Activated naive CD8-positive, alpha-beta T cell treated with anti-CD3 and anti-CD28 coated beads for 36 hours (primary cell): ENCODE data around the gene EMD. TPM values are rescaled to one million over a fixed set of nuclear protein-coding genes. Genes with fewer than 3 reads are reported as not detected.
A peak's percentile ranks its signal among the peaks of the same experiment; 100 is the strongest.
"Not testable (repeated sequence)": the region's sequence is repeated elsewhere in the genome, so short reads cannot be mapped to it uniquely, and the experiment has no call there.

ENCODE experiments used
- DNase-seq: peaks from one replicate; pipeline ENCODE4 v3.0.0; 2021
- H3K27ac Mint-ChIP-seq: one replicate; pipeline ENCODE4 v1.8.0; 2022; ENCODE audit warnings: mild to moderate bottlenecking, moderate library complexity, mixed read lengths
- H3K27me3 Mint-ChIP-seq: one replicate; pipeline ENCODE4 v1.8.0; 2022; ENCODE audit warnings: mild to moderate bottlenecking, mixed read lengths
- H3K36me3 Mint-ChIP-seq: one replicate; pipeline ENCODE4 v1.8.0; 2021; ENCODE audit warnings: mild to moderate bottlenecking, mixed read lengths
- H3K4me1 Mint-ChIP-seq: one replicate; pipeline ENCODE4 v1.8.0; 2021; ENCODE audit warnings: mixed read lengths
- H3K4me3 Mint-ChIP-seq: one replicate; pipeline ENCODE4 v1.8.0; 2022; ENCODE audit warnings: mild to moderate bottlenecking, moderate library complexity, mixed read lengths
- H3K9me3 Mint-ChIP-seq: one replicate; pipeline ENCODE4 v1.8.0; 2022; ENCODE audit warnings: mixed read lengths
- total RNA-seq, 2 experiments: library from RNA; stranded (reverse); gene quantifications; one replicate each; pipeline ENCODE4 v1.2.3, GENCODE V29; 2021

The EMD gene
- total RNA-seq, 2 experiments from 2014 or later = 110 to 112 TPM

DNA sequence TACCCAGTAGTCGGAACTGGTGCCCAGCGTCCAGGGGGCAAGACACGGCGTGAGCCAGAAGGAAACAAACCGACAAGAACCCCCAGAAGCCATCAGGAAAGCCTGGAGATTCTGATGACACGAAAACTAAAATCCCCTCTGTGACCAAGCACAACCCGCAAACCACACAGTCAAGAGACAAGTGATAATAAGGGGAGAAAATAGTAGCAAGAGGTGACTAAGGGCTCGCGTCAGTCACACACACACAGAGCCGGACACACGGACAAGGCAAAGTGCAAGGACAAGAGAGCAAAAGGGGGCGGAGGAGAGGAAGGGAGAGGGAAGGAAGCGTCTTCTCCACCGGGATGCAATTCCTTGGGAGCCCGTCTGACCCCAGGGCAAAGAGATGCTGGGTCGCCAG, 9.6 kb downstream of the EMD start:
- not testable (repeated sequence) for H3K27ac Mint-ChIP-seq, H3K27me3 Mint-ChIP-seq, H3K9me3 Mint-ChIP-seq, H3K4me3 Mint-ChIP-seq, H3K36me3 Mint-ChIP-seq, H3K4me1 Mint-ChIP-seq, DNase-seq

DNA sequence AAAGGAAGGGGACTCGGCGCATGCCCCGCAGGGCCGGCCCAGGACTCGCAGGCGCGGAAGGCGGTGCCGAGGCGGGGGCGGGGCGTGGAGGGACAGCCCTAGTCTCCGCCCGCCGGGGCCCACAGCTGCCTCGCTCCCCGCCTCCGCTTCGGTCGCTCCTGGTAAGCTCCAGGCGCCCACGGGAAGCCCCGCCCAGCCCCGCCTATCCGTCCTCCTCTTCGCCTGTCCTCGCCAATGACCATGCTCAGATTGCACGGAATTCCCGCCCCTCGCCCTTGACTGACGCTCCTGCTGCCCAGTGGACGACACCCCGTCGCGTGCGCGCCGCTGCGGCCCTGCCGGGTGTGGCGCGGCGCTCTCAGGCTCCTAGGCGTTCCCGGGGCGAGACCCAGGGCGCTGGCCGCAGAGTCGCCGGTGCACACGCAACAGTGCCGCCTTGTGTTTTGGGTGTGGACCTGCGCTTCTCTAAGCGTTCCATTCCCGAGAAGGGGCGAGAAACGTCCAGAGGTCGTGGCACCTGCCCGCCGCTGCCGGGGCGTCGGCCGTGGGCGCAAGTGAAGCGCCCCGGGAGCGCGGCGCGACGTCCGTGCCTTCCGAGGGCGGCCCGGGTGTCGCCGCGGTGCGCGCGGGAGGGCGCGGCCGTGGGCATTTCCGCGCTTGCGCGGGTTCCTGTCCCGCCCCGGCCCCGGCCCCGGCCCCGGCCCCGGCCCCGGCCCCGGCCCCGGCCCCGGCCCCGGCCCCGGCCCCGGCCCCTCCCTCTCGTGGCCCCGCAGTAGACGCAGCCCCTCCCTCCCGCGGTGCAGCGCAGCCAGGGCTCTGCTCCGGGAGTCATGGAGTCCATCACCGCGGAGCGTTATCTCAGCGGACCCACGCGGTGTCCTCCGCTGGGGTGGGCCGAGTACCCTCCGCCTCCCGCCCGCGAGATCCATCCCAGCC, 11.0 kb downstream of the EMD start:
- H3K9me3 Mint-ChIP-seq, H3K4me1 Mint-ChIP-seq, H3K27ac Mint-ChIP-seq, H3K27me3 Mint-ChIP-seq, H3K36me3 Mint-ChIP-seq, DNase-seq, H3K4me3 Mint-ChIP-seq: not testable (repeated sequence)

DNA sequence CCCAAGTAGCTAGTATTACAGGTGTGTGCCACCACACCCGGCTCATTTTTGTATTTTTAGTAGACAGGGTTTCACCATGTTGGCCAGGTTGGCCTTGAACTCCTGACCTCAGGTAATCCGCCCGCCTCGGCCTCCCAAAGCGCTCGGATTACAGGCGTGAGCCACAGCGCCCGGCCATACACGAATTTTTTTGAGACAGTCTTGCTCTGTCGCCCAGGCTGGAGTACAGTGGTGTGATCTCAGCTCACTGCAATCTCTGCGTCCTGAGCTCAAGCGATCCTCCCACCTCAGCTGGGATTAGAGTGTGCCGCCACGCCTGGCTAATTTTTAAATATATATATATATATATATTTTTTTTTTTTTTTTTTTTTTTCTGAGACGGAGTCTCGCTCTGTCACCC, 17.3 kb downstream of the EMD start:
- not testable (repeated sequence) for H3K27ac Mint-ChIP-seq, H3K9me3 Mint-ChIP-seq, DNase-seq
- peaks cover 17% of the 10 kb centered on the region for H3K27me3 Mint-ChIP-seq
- peak overlapping the region; percentile 97 for H3K4me3 Mint-ChIP-seq
- H3K36me3 Mint-ChIP-seq = peaks cover 30% of the 10 kb centered on the region
- peaks cover 18% of the 10 kb centered on the region for H3K4me1 Mint-ChIP-seq

DNA sequence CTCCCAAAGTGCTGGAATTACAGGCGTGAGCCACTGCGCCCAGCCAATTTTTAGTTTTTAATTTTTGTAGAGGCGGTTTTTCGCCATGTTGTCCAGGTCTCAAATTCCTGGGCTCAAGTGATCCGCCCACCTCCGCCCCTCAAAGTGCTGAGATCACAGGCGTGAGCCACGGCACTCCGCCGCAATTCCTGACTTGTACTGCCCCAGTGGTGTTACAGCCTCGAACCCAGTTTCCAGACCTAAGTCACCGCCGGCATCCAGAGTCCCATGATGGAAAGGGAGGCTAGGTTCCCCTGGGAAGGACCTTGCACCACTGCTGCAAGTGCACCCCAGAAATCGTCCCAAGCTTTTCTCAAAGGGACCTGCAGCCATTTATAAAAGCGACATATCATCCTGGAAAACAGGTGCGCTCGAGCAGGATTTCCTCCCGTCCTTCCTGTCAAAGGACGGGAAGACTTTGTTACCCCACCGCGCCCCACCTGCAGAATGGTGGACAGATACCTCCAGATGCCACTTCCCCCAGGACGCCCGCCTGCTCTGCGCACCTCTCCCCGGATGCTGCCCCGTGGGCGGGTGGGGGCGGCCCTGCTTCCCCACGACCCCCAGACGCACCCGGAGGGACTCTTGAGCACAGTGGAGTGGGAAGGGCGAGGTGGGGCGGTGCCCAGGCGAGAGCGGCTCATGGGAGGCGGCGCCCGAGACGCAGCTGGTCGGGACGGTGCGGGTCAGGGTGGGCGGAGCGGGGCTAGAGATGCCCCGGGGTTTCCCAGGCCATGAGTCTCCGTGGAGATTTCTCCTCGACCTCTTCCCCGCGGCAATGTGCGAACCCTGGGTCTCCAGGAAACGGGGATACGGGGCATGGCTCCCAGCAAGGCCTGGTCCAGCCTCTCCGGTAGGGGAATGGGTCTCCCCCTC, 18.1 kb downstream of the EMD start:
- peak; percentile 74 for DNase-seq
- Mint-ChIP-seq H3K4me3 (peak overlapping the region; percentile 97), H3K9me3 (no peaks in the 10 kb centered on the region), H3K27ac (peak overlapping the region; percentile 99), H3K27me3 (peaks cover 17% of the 10 kb centered on the region), H3K4me1 (peaks cover 18% of the 10 kb centered on the region), H3K36me3 (peaks cover 30% of the 10 kb centered on the region)

DNA sequence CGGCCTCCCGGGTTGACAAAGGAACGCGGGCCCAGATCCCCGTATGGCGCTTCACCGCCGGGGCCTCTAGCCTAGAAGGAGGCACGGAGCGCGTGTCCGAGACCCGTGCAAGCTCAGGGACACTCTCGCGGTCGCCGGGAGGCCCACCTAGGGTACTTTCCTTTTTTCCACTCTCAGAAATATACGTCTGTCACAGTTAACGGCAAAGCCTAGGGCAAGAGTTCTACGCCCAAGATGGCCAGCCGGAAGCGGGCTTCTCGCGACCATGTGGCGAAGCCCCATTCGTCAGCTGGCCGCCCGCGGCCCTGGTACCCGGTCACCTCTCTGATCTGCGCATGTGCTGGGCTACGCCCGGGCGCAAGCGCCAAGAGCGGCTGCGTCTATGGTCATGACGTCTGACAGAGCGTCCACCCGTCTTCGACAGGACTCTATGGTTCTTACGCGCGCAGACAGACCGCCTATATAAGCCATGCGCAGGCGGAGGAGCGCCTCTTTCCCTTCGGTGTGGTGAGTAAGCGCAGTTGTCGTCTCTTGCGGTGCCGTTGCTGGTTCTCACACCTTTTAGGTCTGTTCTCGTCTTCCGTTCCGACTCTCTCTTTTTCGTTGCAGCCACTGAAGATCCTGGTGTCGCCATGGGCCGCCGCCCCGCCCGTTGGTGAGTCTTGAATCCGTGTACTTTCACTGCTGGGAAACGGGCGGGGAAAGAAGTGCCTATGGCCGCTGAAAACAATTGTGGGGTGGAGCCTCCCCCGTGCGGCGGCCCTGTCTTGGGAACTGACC, 19.0 kb downstream of the EMD start, which contains the start of gene RPL10:
RPL10 (plus strand) TSS at position 490 of the 780 bp plus-strand sequence; CDS start at position 633, 143 bp downstream.
- H3K27ac Mint-ChIP-seq = peak within 1 kb of the TSS; percentile 99
- peaks cover 30% of the 10 kb centered on the region for H3K36me3 Mint-ChIP-seq
- H3K9me3 Mint-ChIP-seq = no peaks in the 10 kb centered on the region
- peak; percentile 93 for DNase-seq
- H3K4me3 Mint-ChIP-seq = peak within 1 kb of the TSS; percentile 97
- H3K4me1 Mint-ChIP-seq = peaks cover 18% of the 10 kb centered on the region
- H3K27me3 Mint-ChIP-seq = peaks cover 17% of the 10 kb centered on the region

DNA sequence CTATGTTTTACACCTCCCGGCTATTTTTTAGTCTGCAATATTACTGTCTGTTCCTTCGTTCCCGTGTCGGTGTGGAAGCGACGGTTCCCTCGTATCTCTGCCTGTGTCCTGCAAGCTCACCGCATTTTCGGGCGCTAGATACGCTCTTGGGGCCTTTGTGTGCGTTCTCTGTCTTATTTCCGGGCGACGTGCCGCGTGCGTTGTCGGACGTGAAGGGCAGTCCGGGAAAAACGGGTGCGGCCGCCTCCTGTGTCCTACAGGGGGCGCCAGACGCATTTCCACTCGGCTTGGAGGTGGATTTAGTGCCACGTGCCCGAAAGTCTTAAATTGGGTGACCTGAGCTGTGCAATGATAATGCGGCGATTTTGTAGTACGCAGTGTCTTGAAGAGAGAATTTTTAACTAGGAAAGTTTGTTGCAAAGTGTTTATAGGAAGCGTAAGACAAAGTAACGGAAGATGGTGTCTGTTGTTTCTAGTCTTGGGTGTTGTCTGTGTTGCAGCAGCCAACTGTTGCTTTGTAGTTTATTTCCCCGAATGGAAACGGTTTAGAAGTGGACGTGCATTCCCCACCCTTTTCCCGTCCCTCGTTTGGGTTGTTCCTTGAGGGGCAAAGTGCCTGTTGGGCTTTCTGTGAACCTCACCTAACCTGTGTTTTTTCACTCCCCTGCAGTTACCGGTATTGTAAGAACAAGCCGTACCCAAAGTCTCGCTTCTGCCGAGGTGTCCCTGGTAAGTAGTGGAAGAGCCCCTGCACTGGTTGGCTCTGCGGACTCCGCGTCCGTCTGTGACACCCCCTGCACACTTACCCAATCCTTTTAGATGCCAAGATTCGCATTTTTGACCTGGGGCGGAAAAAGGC, 19.8 kb downstream of the EMD start:
- peaks cover 30% of the 10 kb centered on the region for H3K36me3 Mint-ChIP-seq
- H3K27me3 Mint-ChIP-seq = peaks cover 17% of the 10 kb centered on the region
- peak overlapping the region; percentile 97 for H3K4me3 Mint-ChIP-seq
- H3K27ac Mint-ChIP-seq = peak overlapping the region; percentile 99
- peaks cover 18% of the 10 kb centered on the region for H3K4me1 Mint-ChIP-seq
- DNase-seq = peak; percentile 73
- no peaks in the 10 kb centered on the region for H3K9me3 Mint-ChIP-seq

DNA sequence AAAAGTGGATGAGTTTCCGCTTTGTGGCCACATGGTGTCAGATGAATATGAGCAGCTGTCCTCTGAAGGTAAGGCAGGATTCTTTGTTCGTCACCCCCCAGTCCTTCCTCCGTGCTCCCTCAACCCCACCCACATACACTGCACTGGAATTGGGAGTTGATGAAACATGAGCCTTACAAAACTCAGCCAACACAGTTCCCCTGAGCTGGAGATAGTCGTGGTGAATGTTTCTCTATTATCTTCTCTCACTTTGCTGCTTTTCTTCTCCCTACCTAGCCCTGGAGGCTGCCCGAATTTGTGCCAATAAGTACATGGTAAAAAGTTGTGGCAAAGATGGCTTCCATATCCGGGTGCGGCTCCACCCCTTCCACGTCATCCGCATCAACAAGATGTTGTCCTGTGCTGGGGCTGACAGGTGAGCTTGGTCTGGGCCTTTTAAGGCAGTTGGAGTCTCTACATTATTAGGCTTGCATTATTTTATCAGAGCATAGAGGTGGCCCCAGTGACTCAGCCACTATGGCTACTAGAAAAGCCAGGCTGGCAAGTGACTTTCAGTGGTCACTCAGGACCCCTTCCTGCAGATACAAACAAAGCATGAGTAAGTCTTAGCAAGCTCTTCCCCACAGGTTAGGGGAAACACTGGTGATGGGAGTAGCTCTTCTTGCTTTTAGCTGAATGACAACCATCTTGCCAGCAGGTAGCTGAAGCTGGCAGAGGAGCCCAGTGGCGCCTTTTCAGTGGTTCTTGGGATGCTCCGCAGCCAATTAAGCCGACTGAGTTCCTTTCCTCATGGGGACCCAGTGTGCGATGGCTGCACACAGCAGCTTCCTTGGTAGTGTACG, 20.7 kb downstream of the EMD start:
- DNase-seq = no peak
- Mint-ChIP-seq H3K27me3 (peaks cover 17% of the 10 kb centered on the region), H3K27ac (peak overlapping the region; percentile 99), H3K36me3 (peaks cover 30% of the 10 kb centered on the region), H3K4me3 (peak overlapping the region; percentile 97), H3K4me1 (peaks cover 18% of the 10 kb centered on the region), H3K9me3 (no peaks in the 10 kb centered on the region)

DNA sequence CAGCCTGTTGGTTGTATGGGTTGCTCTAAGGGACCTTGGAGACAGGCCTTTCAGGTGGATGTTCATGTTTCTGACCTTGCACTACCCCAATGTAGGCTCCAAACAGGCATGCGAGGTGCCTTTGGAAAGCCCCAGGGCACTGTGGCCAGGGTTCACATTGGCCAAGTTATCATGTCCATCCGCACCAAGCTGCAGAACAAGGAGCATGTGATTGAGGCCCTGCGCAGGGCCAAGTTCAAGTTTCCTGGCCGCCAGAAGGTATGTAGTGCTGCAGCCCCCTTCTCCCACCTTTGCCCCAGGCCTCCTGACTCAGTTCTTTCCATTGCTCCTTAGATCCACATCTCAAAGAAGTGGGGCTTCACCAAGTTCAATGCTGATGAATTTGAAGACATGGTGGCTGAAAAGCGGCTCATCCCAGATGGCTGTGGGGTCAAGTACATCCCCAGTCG, 21.3 kb downstream of the EMD start:
- H3K4me1 Mint-ChIP-seq = peaks cover 18% of the 10 kb centered on the region
- H3K9me3 Mint-ChIP-seq, DNase-seq: not testable (repeated sequence)
- peak overlapping the region; percentile 99 for H3K27ac Mint-ChIP-seq
- H3K27me3 Mint-ChIP-seq = peaks cover 17% of the 10 kb centered on the region
- peak overlapping the region; percentile 97 for H3K4me3 Mint-ChIP-seq
- peaks cover 30% of the 10 kb centered on the region for H3K36me3 Mint-ChIP-seq

DNA sequence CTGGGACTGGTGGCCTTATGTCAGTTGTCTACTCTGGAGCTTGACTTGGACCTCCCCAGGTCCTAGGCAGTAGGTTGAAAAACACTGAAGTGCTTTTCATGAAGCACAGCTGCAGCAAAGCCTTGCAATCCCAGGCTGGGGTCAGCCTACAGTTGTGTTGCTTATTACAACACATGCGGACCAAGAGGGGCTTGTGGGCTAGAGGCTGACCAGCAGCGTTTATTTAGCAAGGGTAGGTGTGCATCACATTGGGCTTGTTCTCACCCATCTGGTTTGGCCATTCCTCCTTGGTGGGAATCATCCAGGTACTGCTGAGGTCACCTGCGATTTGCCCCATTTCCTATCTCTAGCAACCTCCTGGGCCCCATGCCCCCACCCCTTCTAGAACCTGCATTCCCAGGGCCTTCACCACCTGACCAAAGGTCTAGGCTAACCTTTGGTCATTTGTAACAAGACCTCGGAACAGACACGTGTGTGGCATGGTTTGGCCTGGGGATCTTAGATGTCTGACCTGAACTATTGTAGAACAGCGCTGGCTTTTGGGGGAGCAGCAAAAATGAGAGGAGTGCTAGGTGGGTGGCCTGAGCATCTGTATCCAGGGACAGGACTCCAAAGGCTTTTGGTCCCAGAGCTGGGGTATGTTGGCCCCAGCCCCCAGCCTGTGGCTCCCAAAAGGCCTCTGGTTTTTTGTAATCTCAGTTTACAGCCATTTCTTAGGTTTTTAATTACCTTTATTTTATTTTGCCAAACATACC, 22.1 kb downstream of the EMD start:
- Mint-ChIP-seq H3K36me3 (peaks cover 30% of the 10 kb centered on the region), H3K4me3 (peak overlapping the region; percentile 97), H3K27ac (peak overlapping the region; percentile 83), H3K9me3 (no peaks in the 10 kb centered on the region), H3K27me3 (peaks cover 17% of the 10 kb centered on the region), H3K4me1 (peaks cover 18% of the 10 kb centered on the region)
- no peak for DNase-seq

DNA sequence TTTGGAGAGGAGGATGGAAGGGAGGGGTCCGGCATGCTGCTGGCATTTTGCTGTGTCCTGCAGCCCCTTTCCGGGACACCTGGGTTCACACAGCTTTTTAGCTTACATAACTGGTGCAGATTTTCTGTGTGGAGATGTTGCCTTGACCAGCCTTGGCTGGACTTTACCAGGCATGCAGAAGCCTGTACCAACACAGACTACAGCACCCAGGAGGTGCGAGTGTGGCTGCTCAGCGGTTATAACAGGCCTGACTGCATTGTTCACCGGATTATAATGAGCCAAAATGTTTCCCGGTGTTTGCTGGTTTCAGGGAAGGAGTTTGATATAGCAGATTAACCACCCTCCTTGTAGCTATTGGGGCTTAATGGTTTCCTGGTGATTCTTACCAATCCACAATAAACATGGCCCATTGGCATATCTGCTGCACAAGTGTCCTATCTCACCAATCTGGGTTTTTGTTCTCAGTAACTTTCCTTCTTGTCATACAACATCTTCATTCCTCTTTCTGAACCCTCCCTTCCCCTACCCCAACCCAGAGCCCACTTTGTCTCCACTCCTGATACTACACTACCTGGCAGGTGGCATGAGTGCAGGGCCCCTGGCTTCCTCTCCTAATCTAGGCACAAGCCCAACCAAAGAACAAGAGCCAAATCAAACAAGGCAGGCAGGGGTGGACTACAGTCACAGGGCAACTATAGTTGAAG, 23.0 kb downstream of the EMD start:
- DNase-seq = no peak
- H3K27ac Mint-ChIP-seq = peak overlapping the region; percentile 63
- H3K4me1 Mint-ChIP-seq = peaks cover 18% of the 10 kb centered on the region
- H3K36me3 Mint-ChIP-seq = peaks cover 30% of the 10 kb centered on the region
- H3K27me3 Mint-ChIP-seq = peaks cover 17% of the 10 kb centered on the region
- H3K9me3 Mint-ChIP-seq = no peaks in the 10 kb centered on the region
- H3K4me3 Mint-ChIP-seq = no peak overlapping the region

DNA sequence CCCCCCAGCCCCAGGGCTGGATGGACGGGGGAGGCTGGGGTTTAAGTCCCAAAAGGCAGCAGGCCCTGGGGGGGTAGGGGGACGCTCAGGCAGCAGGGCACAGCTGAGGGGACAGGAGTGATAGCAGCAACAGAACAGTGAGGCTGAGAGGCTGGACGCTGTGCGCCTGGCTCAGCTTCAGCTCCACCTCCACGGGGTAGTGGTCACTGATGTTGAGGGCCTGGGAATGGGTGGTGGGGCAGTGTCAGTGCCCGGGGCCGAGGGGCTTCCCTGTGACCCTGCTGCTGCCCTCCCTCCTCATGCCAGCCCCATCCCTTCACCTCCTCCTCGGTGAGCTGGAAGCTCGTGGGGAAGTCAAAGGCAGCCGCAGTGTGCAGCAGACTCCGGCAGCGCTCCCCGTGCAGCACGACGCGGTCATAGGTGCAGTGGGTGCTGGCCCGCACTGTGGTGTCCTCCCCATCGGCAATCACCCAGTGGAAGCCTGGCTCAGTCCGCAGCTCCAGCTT, 23.6 kb downstream of the EMD start:
- Mint-ChIP-seq H3K27me3 (peaks cover 17% of the 10 kb centered on the region), H3K36me3 (peaks cover 30% of the 10 kb centered on the region), H3K9me3 (no peaks in the 10 kb centered on the region), H3K4me1 (peaks cover 18% of the 10 kb centered on the region), H3K4me3 (no peak overlapping the region), H3K27ac (peak overlapping the region; percentile 63)
- no peak for DNase-seq

DNA sequence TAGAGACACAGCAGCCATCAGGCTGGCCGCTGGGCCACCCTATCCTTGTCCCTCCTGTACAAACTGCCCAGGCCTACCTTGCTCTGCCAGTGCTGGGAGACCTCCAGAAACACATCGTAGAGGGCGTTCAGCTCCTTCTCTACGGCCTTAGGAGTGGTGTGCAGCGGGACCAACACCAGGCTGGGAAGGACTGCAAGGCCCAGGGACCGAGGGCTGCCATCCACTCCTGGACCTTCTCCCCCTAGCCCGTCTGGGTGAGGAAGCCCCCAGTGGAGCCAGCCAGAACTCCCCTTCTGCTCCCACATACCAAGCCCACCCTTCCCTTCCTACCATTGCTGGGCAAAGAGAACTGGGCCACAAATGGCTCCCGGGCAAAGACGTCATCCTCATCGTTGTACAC, 24.1 kb downstream of the EMD start:
- peaks cover 30% of the 10 kb centered on the region for H3K36me3 Mint-ChIP-seq
- H3K27me3 Mint-ChIP-seq = peaks cover 15% of the 10 kb centered on the region
- H3K9me3 Mint-ChIP-seq = no peaks in the 10 kb centered on the region
- DNase-seq = no peak
- H3K27ac Mint-ChIP-seq = no peak overlapping the region
- H3K4me3 Mint-ChIP-seq = no peak overlapping the region
- H3K4me1 Mint-ChIP-seq = peaks cover 18% of the 10 kb centered on the region
